ENCODE results near the gene MYH3. TPM values are rescaled to one million over a fixed set of nuclear protein-coding genes. Genes with fewer than 3 reads are reported as not detected.
A peak's percentile ranks its signal among the peaks of the same experiment; 100 is the strongest.

Gene MYH3
- total RNA-seq, 2 donors from 2014 or later = 1.6 to 4.0 TPM

DNA sequence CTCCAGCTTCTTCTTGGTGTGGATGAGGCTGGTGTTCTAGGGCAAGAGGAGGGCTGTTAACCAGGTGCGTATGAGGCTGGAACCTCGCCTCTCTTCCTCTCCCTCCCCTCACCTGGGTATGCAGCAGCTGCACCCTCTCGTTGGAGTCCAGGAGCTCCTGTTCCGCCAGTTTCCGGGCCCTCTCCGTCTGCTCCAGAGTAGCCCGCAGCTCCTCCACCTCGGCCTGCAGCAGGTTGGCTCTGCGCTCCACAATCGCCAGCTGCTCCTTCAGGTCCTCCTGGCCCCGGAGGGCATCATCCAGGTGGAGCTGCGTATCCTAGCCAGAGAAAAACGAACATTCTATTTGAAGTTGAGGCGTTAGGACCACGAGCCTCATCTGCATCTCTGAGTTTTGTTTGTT, 25.4 kb downstream of the MYH3 start:
- H3K27me3 ChIP-seq = no peaks in the 10 kb centered on the region
- no peaks in the 10 kb centered on the region for H3K9me3 ChIP-seq
- ATAC-seq = no peak
- no peak for DNase-seq
- 83 to 89% methylated on average over 15 of the region's 15 CpGs for WGBS, 2 donors
- H3K27ac ChIP-seq = no peak overlapping the region
- no peaks in the 10 kb centered on the region for H3K36me3 ChIP-seq (replicated peaks in 1 of 2; ENCODE audit: insufficient read depth in 1 of 2, low read depth in 2 of 2)
- intact Hi-C loops (cut with DNase I) = no loop called here
- H3K4me1 ChIP-seq = no peaks in the 10 kb centered on the region
- TF ChIP-seq POLR2A (IDR thresholded peaks at IDR 0.05) = no peak
- TF ChIP-seq, protein P1, sequence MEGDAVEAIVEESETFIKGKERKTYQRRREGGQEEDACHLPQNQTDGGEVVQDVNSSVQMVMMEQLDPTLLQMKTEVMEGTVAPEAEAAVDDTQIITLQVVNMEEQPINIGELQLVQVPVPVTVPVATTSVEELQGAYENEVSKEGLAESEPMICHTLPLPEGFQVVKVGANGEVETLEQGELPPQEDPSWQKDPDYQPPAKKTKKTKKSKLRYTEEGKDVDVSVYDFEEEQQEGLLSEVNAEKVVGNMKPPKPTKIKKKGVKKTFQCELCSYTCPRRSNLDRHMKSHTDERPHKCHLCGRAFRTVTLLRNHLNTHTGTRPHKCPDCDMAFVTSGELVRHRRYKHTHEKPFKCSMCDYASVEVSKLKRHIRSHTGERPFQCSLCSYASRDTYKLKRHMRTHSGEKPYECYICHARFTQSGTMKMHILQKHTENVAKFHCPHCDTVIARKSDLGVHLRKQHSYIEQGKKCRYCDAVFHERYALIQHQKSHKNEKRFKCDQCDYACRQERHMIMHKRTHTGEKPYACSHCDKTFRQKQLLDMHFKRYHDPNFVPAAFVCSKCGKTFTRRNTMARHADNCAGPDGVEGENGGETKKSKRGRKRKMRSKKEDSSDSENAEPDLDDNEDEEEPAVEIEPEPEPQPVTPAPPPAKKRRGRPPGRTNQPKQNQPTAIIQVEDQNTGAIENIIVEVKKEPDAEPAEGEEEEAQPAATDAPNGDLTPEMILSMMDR (IDR thresholded peaks at IDR 0.05) = no peak
- H3K4me3 ChIP-seq = no peak overlapping the region

DNA sequence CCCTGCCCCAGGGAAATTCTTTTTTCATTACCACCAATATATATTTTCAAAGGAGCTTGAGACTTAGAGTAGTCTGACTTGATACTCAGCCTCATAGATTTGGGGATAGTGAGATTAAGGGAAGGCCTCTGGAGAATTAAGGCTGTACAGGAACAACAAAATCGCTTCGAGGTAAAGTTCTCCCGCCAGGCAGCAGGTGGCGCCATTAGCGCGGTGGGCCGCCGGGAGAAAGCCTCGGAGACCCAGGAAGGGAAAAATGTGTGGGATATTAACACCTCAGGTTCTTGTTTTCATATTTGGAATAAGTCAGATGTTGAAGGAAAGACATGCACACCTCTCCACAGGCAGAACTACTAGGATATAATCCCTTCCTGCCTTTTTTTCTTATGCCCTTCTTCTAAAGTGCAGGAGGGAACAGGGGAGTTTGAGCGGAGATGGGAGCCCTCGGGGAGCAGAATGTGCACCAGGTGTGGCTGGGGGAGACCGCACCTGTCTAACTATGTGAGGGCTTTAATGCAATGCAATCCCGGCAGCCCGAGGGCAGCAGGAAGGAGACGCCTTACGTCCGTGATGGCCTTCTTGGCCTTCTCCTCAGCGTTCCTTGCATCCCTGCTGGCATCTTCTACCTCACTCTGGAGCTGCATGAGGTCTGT, 25.9 kb downstream of the MYH3 start:
- no peaks in the 10 kb centered on the region for H3K27me3 ChIP-seq
- no peaks in the 10 kb centered on the region for H3K9me3 ChIP-seq
- no peak for TF ChIP-seq POLR2A (IDR thresholded peaks at IDR 0.05)
- TF ChIP-seq, protein P1 (IDR thresholded peaks at IDR 0.05) = peak; percentile 38 to 68 (median 54)
- H3K4me1 ChIP-seq = no peaks in the 10 kb centered on the region
- H3K4me3 ChIP-seq = no peak overlapping the region
- ATAC-seq (no peak), DNase-seq (peak in 1 of 4 donors; percentile 14)
- WGBS, 2 donors = 47 to 55% methylated on average over 18 of the region's 18 CpGs
- no peaks in the 10 kb centered on the region for H3K36me3 ChIP-seq (replicated peaks in 1 of 2; ENCODE audit: insufficient read depth in 1 of 2, low read depth in 2 of 2)
- H3K27ac ChIP-seq = no peak overlapping the region
- intact Hi-C loops (cut with DNase I) = no loop called here

DNA sequence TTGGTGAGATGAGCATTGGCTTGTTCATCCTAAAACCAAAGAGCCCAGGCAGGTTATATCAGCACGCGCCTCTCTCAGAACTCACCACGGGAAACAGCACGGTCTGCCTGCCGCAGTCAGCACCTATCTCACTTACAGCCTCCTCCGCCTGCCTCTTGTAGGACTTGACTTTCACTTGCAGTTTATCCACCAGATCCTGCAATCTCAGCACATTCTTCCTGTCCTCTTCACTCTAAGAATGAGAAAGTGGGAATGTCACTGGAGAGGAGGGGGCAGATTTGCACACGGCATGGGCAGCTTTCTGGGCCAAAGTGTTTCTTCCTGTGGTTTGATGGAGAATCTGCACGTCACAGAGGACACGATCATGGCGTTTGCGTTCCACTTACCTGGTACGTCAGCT, 27.4 kb downstream of the MYH3 start:
- WGBS, 2 donors = 92 to 95% methylated on average over 12 of the region's 12 CpGs
- H3K27ac ChIP-seq = no peak overlapping the region
- no peak overlapping the region for H3K4me3 ChIP-seq
- ATAC-seq (no peak), DNase-seq (no peak)
- no peaks in the 10 kb centered on the region for H3K9me3 ChIP-seq
- intact Hi-C loops (cut with DNase I) = loop anchor here (10.0 kb wide), 1 partner anchor 705 kb away; no protein-coding TSS in a partner anchor
- H3K36me3 ChIP-seq (replicated peaks in 1 of 2; ENCODE audit: insufficient read depth in 1 of 2, low read depth in 2 of 2) = no peaks in the 10 kb centered on the region
- H3K27me3 ChIP-seq = no peaks in the 10 kb centered on the region
- no peaks in the 10 kb centered on the region for H3K4me1 ChIP-seq
- TF ChIP-seq POLR2A (IDR thresholded peaks at IDR 0.05) = no peak
- TF ChIP-seq, protein P1 (IDR thresholded peaks at IDR 0.05) = no peak

DNA sequence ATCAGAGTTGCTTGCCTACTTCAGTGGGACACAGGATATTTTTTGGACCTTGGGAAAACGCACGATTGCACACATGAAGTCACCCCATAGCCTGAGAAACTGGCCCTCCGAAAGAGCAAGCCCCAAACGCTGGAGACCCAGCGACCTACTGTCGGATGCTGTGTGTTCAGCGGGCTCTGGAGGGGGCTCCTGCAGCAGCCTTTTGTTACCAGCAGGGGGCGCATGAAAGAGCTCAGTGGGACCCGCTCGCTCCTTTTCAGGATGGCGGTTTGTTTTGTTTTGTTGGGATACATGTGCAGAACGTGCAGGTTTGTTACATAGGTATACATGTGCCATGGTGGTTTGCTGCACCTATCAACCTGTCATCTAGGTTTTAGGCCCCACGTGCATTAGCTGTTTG, 28.4 kb downstream of the MYH3 start:
- no peaks in the 10 kb centered on the region for H3K4me1 ChIP-seq
- H3K27ac ChIP-seq = no peak overlapping the region
- H3K9me3 ChIP-seq = no peaks in the 10 kb centered on the region
- ATAC-seq (no peak), DNase-seq (no peak)
- no peak overlapping the region for H3K4me3 ChIP-seq
- no peaks in the 10 kb centered on the region for H3K36me3 ChIP-seq (replicated peaks in 1 of 2; ENCODE audit: insufficient read depth in 1 of 2, low read depth in 2 of 2)
- TF ChIP-seq POLR2A (IDR thresholded peaks at IDR 0.05) = no peak
- TF ChIP-seq, protein P1 (IDR thresholded peaks at IDR 0.05) = peak in 1 of 7 experiments; percentile 15
- WGBS, 2 donors = 83 to 92% methylated on average over 5 to 13 of the region's 13 CpGs
- no peaks in the 10 kb centered on the region for H3K27me3 ChIP-seq
- intact Hi-C loops (cut with DNase I) = loop anchor here (10.0 kb wide), 1 partner anchor 704 kb away; no protein-coding TSS in a partner anchor

DNA sequence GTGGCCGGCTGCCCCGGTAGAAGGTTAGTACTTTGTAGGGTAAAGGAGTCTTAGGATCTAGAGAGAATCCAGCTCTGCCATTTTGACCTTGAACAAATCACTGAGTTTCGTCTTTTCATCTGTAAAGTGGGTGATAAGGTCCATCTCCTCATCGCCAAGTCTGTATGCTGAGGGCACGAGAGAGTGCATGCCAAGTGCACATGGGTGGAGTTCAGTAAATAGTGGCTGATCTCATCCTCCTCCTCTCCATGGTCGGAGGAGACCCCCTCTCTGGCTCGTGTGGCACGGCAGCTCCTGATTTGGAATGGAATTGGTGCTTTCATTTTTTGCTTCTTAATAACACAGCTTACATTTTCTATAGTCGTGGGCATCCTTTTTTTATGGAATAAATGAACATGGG, 30.7 kb downstream of the MYH3 start:
- DNase-seq = no peak
- TF ChIP-seq POLR2A (IDR thresholded peaks at IDR 0.05) = no peak
- TF ChIP-seq, protein P1 (IDR thresholded peaks at IDR 0.05) = no peak
- Histone ChIP-seq H3K4me3 (no peak overlapping the region), H3K27me3 (no peaks in the 10 kb centered on the region), H3K9me3 (no peaks in the 10 kb centered on the region), H3K27ac (no peak overlapping the region), H3K4me1 (no peaks in the 10 kb centered on the region), H3K36me3 (replicated peaks in 1 of 2; ENCODE audit: insufficient read depth in 1 of 2, low read depth in 2 of 2) (no peaks in the 10 kb centered on the region)
- intact Hi-C loops (cut with DNase I) = loop anchor here (10.0 kb wide), 1 partner anchor 702 kb away; no protein-coding TSS in a partner anchor
- no peak for ATAC-seq
- WGBS, 2 donors = 52 to 57% methylated on average over 9 of the region's 9 CpGs

All from body of pancreas (tissue), 4 donors.